A549 (cell line): Measurements from ENCODE around the gene TRMT11.

Experiments used
- BHLHE40 ChIP-seq: IDR thresholded peaks from 2 replicates; pipeline ENCODE4 v1.6.1; 2012; ENCODE audit warnings: low read depth, low read length, inconsistent platforms
- CBX8 ChIP-seq: fragments of 200-600 bp; sonication (generic); IDR thresholded peaks from 2 replicates; pipeline ENCODE4 v1.6.1; 2016
- CTCF ChIP-seq: fragments of >200 bp; sonication (Bioruptor Twin); formaldehyde crosslinking; IDR thresholded peaks from 3 replicates; pipeline ENCODE4 v1.5.1; 2016
- KDM1A ChIP-seq: fragments of 200-600 bp; sonication (generic); IDR thresholded peaks from 2 replicates; pipeline ENCODE4 v1.6.1; 2016; ENCODE audit warnings: low read depth, mild to moderate bottlenecking
- MAX ChIP-seq: IDR thresholded peaks from 2 replicates; pipeline ENCODE4 v1.6.1; 2012
- MAZ ChIP-seq: fragments of 150-350 bp; IDR thresholded peaks from 2 replicates; pipeline ENCODE4 v1.6.1; 2014; ENCODE audit warnings: antibody characterized with exemption, low read depth, low read length, borderline replicate concordance
- POLR2A ChIP-seq: IDR thresholded peaks from 2 replicates; pipeline ENCODE4 v1.6.1; 2012; ENCODE audit warnings: mild to moderate bottlenecking, low read length
- POLR2AphosphoS2 ChIP-seq: conservative IDR thresholded peaks from 2 replicates; pipeline ENCODE4 v1.6.1; 2012; ENCODE audit warnings: low read length, improper control_type of control experiment, inconsistent platforms
- SMC3 ChIP-seq: fragments of >200 bp; sonication (Bioruptor Twin); formaldehyde crosslinking; IDR thresholded peaks from 3 replicates; pipeline ENCODE4 v1.6.1; 2018; ENCODE audit warnings: inconsistent platforms

- TF ChIP-seq CTCF (no peak), MAX (no peak), POLR2A (no peak), SMC3 (no peak), MAZ (no peak), POLR2AphosphoS2 (no peak), BHLHE40 (no peak), CBX8 (no peak), KDM1A (no peak)
Observed at GRCh38 chr6:126002755-126003679, 16.7 kb downstream of the TRMT11 start.
